NCI-H345 (cell line): ENCODE measurements around the gene DTNBP1.

Source experiments
- DNase-seq: peaks from one replicate; lab custom pipeline; 2025; lab: John Stamatoyannopoulos, UW

Gene DTNBP1

DNA sequence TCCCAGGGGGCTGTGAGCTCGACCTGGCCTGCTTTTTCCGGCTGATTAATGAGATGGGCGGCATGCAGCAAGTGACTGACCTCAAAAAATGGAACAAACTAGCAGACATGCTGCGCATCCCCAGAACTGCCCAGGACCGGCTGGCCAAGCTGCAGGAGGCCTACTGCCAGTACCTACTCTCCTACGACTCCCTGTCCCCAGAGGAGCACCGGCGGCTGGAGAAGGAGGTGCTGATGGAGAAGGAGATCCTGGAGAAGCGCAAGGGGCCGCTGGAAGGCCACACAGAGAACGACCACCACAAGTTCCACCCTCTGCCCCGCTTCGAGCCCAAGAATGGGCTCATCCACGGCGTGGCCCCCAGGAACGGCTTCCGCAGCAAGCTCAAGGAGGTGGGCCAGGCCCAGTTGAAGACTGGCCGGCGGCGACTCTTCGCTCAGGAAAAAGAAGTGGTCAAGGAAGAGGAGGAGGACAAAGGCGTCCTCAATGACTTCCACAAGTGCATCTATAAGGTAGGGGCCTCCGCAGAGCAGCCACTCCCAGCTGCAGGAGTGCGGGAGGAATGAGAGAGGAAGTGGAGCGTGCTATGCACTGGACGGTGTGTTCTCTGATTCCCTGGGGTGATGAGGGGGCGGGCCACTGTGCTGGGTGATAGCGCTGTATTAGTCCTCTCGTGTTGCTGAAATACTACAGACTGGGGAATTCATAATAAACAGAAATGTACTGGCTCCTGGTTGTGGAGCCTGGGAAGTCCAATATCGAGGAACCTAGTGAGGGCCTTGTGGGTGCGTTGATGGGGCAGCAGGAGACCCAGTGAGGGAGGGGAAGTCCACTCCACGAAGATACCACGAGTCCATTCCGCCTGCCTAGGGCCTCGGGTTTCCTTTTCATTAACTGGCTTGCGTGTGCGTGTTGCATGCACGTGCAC lies 161.7 kb downstream of the DTNBP1 start:
- no peak for DNase-seq

DNA sequence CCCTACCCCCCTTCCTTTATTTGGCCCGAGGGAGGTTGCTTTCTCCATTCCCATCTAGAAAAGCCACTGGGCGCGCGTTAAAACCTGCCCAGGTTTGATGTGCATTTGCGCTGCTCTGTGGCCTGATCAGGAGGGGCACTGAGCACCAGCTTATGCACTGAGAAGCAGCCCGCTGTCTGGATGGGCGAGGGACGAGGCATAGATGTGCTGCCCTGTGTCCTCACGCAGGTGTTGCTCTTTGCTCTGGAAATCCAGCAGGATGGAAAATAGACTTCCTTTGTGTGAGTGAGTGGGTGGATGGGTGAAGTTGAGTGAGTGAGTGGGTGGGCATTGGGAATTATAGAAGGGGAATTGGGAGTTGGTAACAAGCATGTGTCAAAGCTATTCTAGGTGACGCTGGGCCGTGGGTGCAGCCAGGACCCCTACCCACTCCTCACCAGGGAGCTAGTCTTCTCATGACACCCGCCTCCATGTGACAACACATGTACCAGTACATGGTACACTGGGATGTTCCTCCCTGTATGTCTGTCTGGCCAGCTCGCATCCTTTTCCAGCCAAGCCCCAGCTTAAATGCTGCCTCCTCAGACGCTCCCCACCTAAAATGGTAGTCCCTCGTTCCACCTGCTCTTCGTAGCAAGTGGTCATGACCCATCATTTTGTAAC lies 162.6 kb downstream of the DTNBP1 start:
- no peak for DNase-seq

DNA sequence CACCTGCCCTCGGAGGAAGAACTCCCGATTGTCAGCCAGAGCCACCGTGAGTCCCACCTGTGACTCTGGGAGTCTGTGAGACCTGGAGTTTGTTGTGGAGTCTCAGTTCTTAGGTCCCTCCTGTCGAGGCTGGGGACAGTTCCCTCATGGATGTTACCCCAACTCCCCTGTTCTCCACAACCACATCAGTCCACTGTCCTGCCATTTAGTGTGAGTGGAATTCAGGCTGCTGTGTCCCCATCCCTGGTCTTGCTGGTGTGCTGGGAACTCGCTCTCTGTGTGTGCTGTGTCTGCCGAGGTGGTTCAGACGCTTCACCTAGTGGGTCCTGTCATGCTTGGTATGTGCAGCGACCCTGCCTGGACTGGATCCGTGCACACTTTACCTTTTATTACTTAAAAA lies 163.2 kb downstream of the DTNBP1 start:
- DNase-seq, result no peak

DNA sequence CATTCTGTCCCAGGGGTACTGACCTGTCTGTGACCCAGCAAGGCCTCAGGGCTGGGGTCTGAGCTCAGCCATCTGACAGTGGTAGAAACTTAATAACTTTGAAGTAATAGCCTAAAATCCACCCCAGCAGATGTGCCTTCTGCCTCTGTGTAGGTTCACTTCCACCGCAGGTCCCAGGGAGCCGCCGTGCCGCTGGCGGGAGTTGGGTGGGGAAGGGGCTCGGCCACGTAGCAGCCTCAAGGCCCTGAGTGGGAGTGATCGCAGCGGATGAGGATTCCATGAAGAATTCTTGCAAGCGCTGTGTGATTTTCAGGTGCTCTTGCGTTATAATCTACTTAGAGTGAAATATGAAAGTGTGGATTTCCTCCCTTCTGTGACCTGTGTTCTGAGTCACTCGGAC lies 163.7 kb downstream of the DTNBP1 start:
- DNase-seq, result no peak

DNA sequence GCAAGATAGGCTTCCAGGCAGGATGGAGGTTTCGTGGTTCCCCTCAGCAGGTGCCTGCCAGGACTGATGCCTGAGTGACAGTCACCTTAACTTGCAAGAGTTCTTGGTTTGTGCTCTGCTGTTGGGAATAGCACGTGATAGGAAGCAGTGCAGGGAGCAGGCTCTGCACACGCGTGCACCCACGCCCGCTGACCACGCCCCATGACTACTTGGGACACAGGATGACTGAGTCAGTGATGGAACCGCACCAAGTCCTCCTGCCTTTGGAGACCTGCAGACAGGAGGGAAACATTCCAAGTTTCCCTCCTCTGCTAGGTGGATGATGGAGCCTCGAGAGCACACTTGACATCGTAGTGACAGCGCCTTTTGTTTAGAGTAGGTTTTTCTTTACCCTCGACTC lies 164.2 kb downstream of the DTNBP1 start:
- DNase-seq, result no peak

DNA sequence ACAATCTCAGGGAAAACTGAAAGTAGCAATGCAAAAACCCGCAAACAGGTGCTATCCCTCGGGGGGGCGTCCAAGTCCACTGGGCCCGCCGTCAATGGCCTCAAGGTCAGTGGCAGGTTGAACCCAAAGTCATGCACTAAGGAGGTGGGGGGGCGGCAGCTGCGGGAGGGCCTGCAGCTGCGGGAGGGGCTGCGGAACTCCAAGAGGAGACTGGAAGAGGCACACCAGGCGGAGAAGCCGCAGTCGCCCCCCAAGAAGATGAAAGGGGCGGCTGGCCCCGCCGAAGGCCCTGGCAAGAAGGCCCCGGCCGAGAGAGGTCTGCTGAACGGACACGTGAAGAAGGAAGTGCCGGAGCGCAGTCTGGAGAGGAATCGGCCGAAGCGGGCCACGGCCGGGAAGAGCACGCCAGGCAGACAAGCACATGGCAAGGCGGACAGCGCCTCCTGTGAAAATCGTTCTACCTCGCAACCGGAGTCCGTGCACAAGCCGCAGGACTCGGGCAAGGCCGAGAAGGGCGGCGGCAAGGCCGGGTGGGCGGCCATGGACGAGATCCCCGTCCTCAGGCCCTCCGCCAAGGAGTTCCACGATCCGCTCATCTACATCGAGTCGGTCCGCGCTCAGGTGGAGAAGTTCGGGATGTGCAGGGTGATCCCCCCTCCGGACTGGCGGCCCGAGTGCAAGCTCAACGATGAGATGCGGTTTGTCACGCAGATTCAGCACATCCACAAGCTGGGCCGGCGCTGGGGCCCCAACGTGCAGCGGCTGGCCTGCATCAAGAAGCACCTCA lies 166.3 kb downstream of the DTNBP1 start:
- no peak for DNase-seq

DNA sequence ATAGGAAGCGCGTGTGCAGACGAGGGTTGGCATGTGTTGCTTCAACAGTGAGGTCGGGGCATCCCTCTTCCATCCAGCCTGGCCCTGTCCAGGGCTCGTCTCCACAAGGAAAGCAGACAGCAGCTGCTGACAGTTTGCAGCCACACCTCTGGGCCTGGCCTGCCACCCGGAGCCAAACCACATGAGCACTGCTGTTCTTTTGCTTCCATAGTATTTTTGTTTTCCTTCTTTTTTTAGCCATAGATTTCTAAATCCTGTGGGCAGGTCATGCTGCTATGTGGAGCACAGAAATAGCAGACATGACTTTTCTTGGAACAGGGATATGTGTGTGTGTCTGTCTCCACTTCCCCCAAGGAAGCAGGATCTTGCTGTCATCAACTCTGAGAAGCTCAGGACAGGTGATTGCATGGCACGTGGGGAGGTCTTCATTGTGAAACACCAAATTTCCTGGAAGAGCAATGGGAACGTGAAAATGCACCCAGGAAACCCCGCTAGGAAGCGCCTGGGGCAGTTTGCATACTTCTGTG lies 167.4 kb downstream of the DTNBP1 start:
- DNase-seq, result no peak

DNA sequence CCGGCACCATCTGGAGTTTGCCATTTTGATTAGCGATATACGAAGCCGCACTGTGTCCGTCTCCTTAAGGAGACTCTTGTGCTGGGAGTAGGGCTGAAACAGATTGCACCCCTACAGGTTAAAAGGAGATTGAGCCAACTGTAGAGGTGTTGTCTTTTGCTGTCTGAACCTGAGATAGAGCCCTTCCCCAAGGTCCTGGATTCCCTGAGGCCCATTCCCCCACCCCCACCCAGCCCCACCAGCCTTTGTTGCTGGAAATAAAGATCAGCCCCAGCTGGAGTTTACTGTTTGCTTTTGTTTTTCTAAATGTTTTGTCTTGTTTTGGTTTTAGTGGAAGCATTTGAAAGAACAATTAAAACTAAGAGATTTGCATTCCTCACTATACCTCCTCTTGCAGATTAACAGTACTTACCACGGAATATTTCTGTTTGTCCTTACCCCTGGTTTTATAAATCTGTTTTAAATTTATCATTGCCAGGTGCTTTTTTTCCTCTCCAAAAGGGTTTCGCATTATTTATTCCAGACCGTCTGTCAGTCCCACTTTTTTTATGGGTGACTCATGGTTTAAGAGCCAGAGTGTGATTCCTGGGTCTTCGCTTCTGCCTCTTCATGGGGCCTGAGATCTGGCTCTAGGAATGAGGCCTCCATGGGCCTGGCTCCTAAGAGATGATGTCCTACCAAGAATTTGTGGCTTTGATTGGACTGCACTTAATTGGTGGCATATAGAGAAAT lies 169.2 kb downstream of the DTNBP1 start:
- DNase-seq, result no peak

DNA sequence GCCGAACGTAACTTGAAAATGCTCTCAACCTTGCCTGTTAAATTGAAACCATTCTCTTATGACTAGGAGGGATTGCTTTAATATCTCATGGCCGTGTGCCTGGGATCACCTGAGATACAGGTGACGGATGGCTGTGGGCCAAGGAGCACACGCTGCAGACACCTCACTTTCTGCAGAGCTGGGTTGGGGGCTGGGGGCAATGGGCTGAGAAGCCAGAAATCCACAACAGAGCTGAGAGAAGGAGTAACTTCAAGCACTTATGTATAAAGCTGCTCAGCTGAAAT lies 170.9 kb downstream of the DTNBP1 start:
- no peak for DNase-seq

DNA sequence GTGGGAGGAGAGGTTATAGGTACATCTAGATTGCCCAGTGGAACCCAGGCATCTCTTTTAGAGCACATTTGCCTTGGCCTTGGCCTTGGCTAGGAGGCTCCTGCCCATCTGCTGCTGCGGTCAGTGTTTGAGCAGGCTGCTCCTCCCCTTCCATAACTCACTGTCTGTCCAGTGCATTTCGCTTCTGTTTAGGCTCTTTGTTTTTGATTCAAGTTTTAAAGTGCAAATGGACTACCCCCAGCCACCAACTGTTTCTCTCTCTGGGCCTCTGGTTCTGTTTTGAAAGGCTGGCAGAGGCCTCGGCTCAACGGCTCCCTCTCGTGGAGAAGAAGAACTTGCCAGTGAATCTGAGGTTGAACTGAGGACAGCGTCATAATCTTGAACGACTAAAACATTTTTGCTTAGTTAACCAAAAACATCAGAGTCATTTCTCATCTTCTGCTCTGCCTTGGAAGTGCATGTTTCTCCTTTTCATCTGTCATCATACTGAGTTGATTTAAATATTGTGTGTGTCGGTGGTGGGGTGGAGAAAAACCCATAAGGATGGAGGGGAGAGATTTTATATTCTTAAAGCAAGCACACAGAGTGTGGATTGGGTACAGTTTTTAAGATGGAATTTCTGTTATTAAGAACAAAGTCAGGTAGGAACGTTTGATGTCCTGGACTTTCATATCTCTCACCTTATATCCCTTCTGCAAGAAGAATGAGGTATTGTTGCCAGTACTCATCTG lies 171.4 kb downstream of the DTNBP1 start:
- no peak for DNase-seq

DNA sequence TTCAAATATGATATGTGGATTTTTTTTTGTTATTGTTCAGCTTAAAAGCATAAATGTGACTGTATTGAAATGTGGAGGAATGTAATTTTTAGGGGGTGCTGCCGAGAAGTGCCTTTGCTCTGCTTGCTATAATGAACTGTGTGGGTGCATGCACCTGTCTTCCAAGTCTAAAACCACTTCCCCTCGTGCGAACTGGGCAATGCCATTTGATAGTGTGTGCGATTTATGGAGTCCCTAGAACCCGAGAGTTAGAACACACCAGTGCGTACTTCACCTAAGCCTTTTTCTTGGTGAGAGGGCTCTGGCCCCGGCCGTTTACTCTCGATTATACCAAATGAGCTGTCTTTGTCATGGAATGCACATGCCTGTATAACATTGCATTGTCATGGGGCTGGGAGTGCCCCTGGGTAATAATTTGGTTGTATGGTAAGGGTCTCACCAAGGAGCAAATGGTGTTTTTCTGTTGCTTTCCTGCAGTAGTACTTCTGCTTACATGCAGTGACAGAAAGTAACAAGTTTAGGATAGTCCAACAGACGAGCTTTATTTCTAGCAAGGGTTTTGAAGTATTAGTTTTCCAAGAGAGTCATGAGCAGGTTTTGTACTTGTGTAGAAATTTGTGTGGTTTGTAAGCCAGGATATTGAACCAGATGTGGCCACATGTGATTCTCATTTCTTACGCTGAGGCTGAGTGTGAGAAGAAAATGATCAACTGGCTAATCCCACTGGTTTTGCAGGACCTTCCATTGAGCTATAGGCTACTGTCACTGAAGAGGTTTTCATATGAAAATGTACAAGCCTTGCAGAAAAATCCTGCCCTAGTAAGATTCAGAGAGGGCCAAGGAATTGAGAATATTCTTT lies 172.4 kb downstream of the DTNBP1 start:
- no peak for DNase-seq

DNA sequence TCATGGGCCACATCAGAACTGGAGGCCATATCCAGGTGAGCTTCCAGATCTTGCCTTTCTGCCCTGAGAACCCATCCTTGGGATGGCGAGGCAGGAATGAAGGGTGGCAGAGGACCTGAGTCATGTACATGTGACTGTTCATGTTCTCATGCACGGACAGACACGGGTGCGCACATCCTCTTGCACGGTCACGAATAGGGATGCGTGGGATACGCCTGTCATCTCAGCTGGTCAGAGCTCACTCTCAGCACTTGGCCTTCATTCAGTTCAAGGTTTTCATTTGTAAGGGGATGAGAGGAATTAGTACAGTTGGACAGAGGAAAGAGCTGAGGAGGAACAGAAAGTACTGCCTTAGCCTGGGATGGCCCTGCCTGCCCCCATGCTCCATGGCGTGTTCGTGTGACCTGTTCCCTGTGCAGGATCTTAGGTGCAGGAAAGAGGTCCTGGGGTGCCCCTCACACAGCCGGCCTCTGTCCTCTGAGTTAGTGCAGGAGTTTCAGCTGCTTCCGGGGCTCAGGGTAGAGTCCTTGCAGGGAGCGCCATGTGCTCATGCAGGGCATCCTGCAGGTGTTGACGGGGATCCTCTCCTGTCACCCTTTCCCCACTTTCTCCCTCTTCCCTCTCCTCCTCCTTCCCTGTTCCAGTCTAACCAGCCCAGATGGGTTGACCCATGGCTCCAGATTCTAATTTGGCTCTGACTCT lies 173.4 kb downstream of the DTNBP1 start:
- no peak for DNase-seq

DNA sequence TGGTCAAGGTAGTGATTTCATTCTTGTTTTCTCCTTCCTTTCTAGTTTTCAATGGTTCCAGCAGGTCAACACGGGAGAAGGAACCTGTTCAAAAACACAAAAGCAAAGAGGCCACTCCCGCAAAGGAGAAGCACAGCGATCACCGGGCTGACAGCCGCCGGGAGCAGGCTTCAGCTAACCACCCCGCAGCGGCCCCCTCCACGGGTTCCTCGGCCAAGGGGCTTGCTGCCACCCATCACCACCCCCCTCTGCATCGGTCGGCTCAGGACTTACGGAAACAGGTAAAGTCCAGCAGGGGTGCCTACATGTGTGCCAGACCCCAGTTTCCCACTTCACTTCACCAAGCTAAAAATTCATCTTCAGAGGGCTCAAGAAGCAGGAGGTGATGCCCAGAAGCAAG lies 175.6 kb downstream of the DTNBP1 start:
- no peak for DNase-seq

DNA sequence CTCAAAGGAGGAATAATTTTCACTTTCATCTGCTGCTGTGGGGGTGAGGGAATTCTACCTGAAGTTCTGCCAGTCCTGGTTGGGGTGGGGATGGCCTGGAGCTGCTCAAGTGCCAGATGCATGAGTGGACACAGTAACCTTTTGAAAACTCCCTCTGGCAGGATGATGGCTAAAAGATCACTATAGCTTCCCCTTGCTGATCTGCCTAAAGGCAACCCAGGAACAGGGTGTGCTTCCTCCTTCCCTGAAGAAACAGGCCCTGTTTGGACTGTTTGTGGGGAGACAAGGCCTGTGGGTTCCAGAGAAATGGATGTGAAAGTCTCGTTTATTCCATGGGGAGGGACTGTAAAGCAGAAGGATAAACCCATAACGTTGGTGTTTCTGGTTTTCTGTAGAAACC lies 176.9 kb downstream of the DTNBP1 start:
- DNase-seq, result no peak

DNA sequence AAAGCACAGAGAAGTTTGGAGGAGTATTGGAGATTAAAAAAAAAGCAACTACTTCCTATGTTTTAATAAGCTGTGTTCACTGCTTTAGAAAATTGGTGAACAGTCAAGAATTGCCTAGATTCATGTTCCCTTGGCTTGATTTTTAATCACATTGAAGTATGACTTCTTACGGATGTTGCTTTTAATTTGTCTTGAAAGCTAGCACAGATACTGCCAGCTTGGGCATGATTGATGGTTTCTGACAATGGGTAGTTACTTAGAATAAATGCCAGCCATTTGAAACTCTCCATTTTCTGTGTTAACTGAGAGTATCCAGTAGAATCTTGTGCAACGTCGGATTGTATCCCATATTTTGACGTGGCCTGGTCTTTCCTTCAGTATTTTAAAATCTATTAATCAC lies 178.0 kb downstream of the DTNBP1 start:
- DNase-seq, result no peak

DNA sequence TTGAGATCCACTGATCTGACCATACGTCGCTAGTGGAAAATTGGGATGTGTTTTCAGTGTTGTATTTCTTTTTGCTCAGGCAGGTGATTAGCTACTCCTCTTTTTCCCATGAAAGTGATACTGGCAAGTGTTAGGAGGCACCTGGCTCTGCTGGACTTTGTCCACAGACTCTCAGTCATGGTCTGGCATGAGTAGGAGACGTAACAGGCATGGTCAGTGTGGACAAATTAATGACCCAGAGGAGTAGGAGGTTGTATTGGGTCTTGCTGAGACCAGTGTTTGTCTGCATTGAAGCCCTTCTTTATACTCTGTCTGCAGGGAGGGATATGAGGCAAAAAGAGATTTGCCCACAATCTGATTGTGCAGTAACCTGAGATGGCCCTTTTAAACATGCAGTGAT lies 178.7 kb downstream of the DTNBP1 start:
- DNase-seq, result no peak

DNA sequence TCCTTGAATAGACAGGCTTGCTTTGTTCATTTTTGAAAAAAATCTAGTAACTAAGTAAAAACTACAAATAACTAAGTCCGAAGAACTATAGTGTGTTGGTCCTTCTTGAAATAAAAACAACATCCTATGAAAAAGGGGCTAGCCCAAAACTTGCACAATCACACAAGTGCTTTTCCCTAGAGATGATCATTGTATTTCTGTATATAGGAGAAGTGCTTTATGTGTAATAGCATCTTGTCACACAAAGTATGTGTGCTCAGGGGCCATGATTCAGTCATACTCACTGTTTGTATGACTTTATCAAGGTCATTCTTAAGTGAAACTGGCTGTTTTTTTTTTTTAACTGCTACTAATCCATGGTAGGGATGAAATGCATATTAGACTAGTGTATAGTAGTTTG lies 179.8 kb downstream of the DTNBP1 start:
- DNase-seq, result no peak

DNA sequence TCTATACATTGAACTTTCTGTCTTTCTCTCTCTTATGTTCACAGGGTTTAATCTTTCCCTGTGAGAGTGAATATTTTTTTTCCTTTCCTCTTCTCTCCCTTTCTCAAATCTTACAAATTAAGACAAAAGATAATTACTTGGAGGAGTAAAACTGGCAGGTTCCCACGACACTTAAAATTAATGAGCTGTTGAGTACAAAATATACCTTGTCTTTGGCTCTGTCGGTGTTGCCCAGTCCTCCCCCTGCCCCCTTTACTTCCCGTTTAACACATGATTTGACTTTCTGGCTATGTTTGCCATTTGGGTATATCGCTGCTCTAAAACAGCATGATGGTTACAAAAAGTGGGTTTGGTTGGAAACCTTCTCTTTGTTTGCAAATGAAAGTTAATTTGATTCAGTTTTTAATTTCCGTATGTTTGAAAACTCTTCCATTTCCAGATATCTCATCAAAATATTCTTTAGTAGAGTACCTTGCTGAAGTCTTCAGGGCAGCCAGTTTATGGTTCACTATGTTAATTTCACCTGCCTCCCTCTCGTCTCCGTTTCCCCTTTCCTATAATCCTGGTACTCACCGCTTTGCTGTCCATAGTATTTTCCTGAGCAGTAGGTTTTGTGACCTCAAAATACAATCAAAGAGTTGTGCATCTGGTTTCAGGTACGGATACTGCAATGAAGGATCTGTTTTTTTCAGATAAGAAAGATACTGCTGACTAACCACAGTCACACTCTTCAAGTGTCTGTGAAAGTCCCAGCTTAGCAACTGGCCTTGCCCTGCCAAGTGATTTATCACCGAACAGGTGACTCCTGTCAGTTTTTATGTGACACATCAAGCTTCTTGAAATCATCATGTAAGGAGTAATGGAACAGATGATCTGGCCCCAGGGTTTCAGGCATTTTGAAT lies 181.2 kb downstream of the DTNBP1 start:
- no peak for DNase-seq

DNA sequence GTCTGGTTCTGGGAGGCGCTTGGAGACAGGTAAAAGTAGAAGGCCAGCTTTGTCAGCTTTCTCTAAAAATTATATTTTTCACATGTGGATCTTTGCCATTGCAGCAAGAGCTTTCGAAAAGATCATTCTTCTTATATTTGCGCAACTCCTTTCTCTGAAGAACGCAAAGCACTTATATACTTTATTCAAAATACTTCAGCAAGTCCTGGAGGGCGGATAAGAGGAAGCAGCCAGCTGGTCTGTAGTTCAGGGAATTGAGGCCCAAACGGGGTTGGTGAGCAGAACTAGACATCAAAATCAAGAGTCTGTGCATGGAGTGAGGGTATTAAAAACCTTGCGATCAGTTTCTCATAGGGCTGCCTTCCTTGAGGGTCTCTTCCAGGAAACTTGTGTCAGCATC lies 182.3 kb downstream of the DTNBP1 start:
- DNase-seq, result no peak
